Suprapubic skin (tissue), 4 donors: ENCODE results near the gene HHLA2. TPM values are rescaled to one million over a fixed set of nuclear protein-coding genes. Genes with fewer than 3 reads are reported as not detected.

Source experiments
- DNase-seq, 2 donors: peaks; one replicate each; pipeline ENCODE4 v3.0.0-alpha.2; 2019; ENCODE audit warnings: low spot score in 2 of 2
- H3K27ac ChIP-seq: fragments of 200-600 bp; sonication (generic); one replicate; pipeline ENCODE4 v1.5.1; 2019
- H3K27me3 ChIP-seq: fragments of 200-600 bp; sonication (generic); one replicate; pipeline ENCODE4 v1.5.1; 2019
- H3K36me3 ChIP-seq: fragments of 200-600 bp; sonication (generic); one replicate; pipeline ENCODE4 v1.5.1; 2019
- H3K4me1 ChIP-seq: fragments of 200-600 bp; sonication (generic); one replicate; pipeline ENCODE4 v1.5.1; 2019
- H3K4me3 ChIP-seq: fragments of 200-600 bp; sonication (generic); one replicate; pipeline ENCODE4 v1.5.1; 2019; ENCODE audit warnings: mild to moderate bottlenecking
- H3K9me3 ChIP-seq: fragments of 200-600 bp; sonication (generic); one replicate; pipeline ENCODE4 v1.5.1; 2019
- CTCF ChIP-seq, 2 donors: fragments of 200-600 bp in 1 of 2; fragments of 450-650 bp in 1 of 2; sonication (generic) in 1 of 2; IDR thresholded peaks; one replicate each; pipeline ENCODE4 v1.5.1; 2016 to 2019; ENCODE audit warnings: antibody characterized with exemption in 2 of 2, mild to moderate bottlenecking in 1 of 2, moderate library complexity in 1 of 2
- EP300 ChIP-seq: sonication (generic); formaldehyde crosslinking; IDR thresholded peaks from one replicate; pipeline ENCODE4 v1.6.1; 2017; ENCODE audit warnings: antibody characterized with exemption
- POLR2A ChIP-seq, 2 donors: fragments of 450-650 bp; IDR thresholded peaks; one replicate each; pipeline ENCODE4 v1.6.1; 2017; ENCODE audit warnings: antibody characterized with exemption in 2 of 2, mild to moderate bottlenecking in 2 of 2, moderate library complexity in 2 of 2
- POLR2AphosphoS5 ChIP-seq, 3 donors: sonication (generic); formaldehyde crosslinking; IDR thresholded peaks; one replicate each; pipeline ENCODE4 v1.6.1; 2017; ENCODE audit warnings: antibody characterized with exemption in 3 of 3
- WGBS: methylation state at CpG from one replicate; pipeline ENCODE4 v1.1.5; 2018; 5-methylcytosine and 5-hydroxymethylcytosine counted together
- total RNA-seq, 4 donors: library from RNA; depleted of rRNA; stranded (reverse); fragments of >200 nt; gene quantifications; one replicate each; pipeline ENCODE4 v1.1.0, GENCODE V29; 2016

The HHLA2 gene
- total RNA-seq, 4 donors from 2014 or later = not detected

- Histone ChIP-seq H3K27ac (no peak overlapping the region), H3K9me3 (no peaks in the 10 kb centered on the region), H3K27me3 (no peaks in the 10 kb centered on the region), H3K4me3 (no peak overlapping the region), H3K4me1 (no peaks in the 10 kb centered on the region), H3K36me3 (no peaks in the 10 kb centered on the region)
- no peak for TF ChIP-seq CTCF (IDR thresholded peaks at IDR 0.05)
- no peak for TF ChIP-seq POLR2AphosphoS5 (IDR thresholded peaks at IDR 0.05)
- TF ChIP-seq EP300 = no peak
- DNase-seq = no peak
- WGBS = 69% methylated on average over 5 of the region's 5 CpGs
Observed at GRCh38 chr3:108301695-108302404, 5.5 kb downstream of the HHLA2 start.

DNA sequence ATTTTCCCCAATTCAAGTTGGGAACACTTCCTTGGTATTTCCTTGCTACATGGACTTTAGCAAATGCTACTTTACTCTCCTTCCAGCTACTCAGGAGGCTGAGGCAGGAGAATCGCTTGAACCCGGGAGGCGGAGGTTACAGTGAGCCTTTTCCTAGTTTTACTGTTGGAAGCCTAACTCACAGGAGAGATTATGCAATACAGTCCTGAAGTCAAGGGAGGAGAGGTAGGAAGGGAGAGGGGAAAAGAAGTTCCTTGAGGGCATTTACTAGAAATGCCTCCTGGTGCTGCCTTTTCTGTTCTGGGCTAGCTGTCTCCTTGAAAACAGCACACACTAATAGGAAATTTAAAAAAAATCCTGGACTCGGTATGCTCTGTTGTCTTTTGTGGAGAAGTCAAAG lies 6.2 kb downstream of the HHLA2 start:
- H3K27ac ChIP-seq = no peak overlapping the region
- DNase-seq = no peak
- H3K4me3 ChIP-seq = no peak overlapping the region
- H3K27me3 ChIP-seq = no peaks in the 10 kb centered on the region
- no peaks in the 10 kb centered on the region for H3K9me3 ChIP-seq
- no peak for TF ChIP-seq CTCF (IDR thresholded peaks at IDR 0.05)
- no peak for TF ChIP-seq POLR2AphosphoS5 (IDR thresholded peaks at IDR 0.05)
- TF ChIP-seq POLR2A (IDR thresholded peaks at IDR 0.05) = no peak
- TF ChIP-seq EP300 = no peak
- H3K4me1 ChIP-seq = no peaks in the 10 kb centered on the region
- H3K36me3 ChIP-seq = no peaks in the 10 kb centered on the region
- 88% methylated on average over 4 of the region's 4 CpGs for WGBS

DNA sequence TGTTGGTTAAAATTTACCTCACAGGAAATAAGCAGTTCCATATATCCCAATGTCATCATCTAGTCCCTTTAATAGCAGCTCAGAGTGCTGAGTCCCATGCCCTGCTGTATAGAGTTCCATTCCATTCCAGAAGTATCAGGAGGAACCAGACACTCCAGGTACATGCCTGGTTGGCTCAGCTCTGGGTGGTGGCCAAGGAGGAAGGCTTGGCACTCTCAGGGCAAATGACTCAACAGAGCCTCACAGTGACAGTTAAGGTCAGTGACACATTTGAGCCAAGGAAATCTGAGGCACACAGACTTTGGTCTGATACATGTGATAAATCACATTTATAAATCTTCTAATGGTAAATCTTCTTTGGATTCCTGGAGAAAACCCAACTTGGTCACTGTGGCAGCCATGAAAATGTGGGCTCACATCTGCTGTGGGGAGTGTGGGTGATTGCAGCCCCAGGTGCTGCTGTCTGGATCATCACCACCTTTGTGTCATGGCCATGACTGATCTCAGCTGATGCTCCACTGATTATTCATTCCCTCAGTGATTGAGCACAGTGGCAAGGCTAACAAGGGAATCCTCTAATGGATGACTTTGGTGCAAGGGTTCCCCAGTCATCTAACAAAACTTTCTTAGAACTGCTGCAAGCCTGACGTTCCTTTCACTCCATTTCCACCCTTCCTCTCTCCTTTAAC lies 9.3 kb downstream of the HHLA2 start:
- no peak overlapping the region for H3K4me3 ChIP-seq
- no peaks in the 10 kb centered on the region for H3K27me3 ChIP-seq
- H3K9me3 ChIP-seq = peaks cover 5% of the 10 kb centered on the region
- TF ChIP-seq CTCF (IDR thresholded peaks at IDR 0.05) (no peak), POLR2AphosphoS5 (IDR thresholded peaks at IDR 0.05) (no peak), POLR2A (IDR thresholded peaks at IDR 0.05) (no peak), EP300 (no peak)
- H3K27ac ChIP-seq = no peak overlapping the region
- no peaks in the 10 kb centered on the region for H3K4me1 ChIP-seq
- 81% methylated on average over 1 of the region's 1 CpG for WGBS
- no peaks in the 10 kb centered on the region for H3K36me3 ChIP-seq
- no peak for DNase-seq

DNA sequence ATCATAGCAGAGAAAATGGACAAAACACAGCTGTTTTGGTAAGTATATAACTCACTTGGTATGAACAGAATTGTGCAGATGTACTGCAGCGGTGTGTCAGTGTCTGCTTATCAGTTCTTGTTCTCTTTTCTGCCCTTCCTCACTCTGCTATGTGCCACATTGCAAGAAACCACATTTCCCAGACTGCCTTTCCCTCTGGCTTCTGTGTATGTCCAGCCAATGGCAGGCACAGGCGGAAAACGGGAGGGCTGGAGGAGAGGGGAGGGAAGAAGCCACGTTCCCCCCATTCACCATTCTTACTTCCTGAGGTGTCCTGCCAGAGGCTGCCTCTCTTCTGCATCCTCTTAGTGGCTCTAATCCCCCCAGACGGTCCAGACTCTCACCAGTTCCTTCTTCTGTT lies 15.4 kb downstream of the HHLA2 start:
- no peaks in the 10 kb centered on the region for H3K36me3 ChIP-seq
- no peaks in the 10 kb centered on the region for H3K27me3 ChIP-seq
- DNase-seq = no peak
- no peak overlapping the region for H3K4me3 ChIP-seq
- 62% methylated on average over 5 of the region's 5 CpGs for WGBS
- H3K27ac ChIP-seq = no peak overlapping the region
- peaks cover 5% of the 10 kb centered on the region for H3K9me3 ChIP-seq
- H3K4me1 ChIP-seq = no peaks in the 10 kb centered on the region
- no peak for TF ChIP-seq POLR2AphosphoS5 (IDR thresholded peaks at IDR 0.05)
- TF ChIP-seq POLR2A (IDR thresholded peaks at IDR 0.05) = no peak
- no peak for TF ChIP-seq EP300
- no peak for TF ChIP-seq CTCF (IDR thresholded peaks at IDR 0.05)

GRCh38 chr3:108312656-108313055 lies 16.3 kb downstream of the HHLA2 start:
- no peaks in the 10 kb centered on the region for H3K36me3 ChIP-seq
- H3K4me1 ChIP-seq = no peaks in the 10 kb centered on the region
- TF ChIP-seq EP300 (no peak), POLR2A (IDR thresholded peaks at IDR 0.05) (no peak), CTCF (IDR thresholded peaks at IDR 0.05) (no peak), POLR2AphosphoS5 (IDR thresholded peaks at IDR 0.05) (no peak)
- 44% methylated on average over 1 of the region's 1 CpG for WGBS
- no peak for DNase-seq
- H3K4me3 ChIP-seq = no peak overlapping the region
- no peak overlapping the region for H3K27ac ChIP-seq
- peaks cover 5% of the 10 kb centered on the region for H3K9me3 ChIP-seq
- H3K27me3 ChIP-seq = no peaks in the 10 kb centered on the region
